Bronchial epithelial cell (primary cell): Measurements from ENCODE around the gene TFEC. TPM values are rescaled to one million over a fixed set of nuclear protein-coding genes. Genes with fewer than 3 reads are reported as not detected.
"Not testable (repeated sequence)": the region's sequence is repeated elsewhere in the genome, so short reads cannot be mapped to it uniquely, and the experiment has no call there.

Experiments used
- DNase-seq: peaks from one replicate; pipeline ENCODE4 v3.0.0-alpha.2; 2010; ENCODE audit warnings: low read depth
- FAIRE-seq: peaks from 2 replicates; lab custom pipeline; 2011; peaks lifted over from hg19 to GRCh38; lab: Jason Lieb, UNC
- H3K27me3 ChIP-seq: 2 replicates; pipeline ENCODE4 v1.5.1; 2011; ENCODE audit warnings: low read length; ENCODE audit not compliant: control insufficient read depth, insufficient read depth
- H3K36me3 ChIP-seq: 2 replicates; pipeline ENCODE4 v1.5.1; 2011; ENCODE audit warnings: low read length; ENCODE audit not compliant: control insufficient read depth, insufficient read depth
- H3K4me3 ChIP-seq: 2 replicates; pipeline ENCODE4 v1.5.1; 2011; ENCODE audit warnings: mild to moderate bottlenecking, low read depth, low read length, control low read depth
- total RNA-seq: library from RNA; depleted of rRNA; stranded (reverse); fragments of >200 nt; gene quantifications from 2 replicates; pipeline ENCODE4 v1.2.1, GENCODE V29; 2014
- TF ChIP-seq, protein P1 (sequence below): IDR thresholded peaks from 2 replicates; pipeline ENCODE4 v1.5.1; 2011; ENCODE audit warnings: mild to moderate bottlenecking, moderate library complexity, low read length, control low read depth, inconsistent platforms; ENCODE audit not compliant: insufficient read depth, severe bottlenecking

The TFEC gene
- total RNA-seq, 1 donor from 2014 or later = not detected

- TF ChIP-seq, protein P1, sequence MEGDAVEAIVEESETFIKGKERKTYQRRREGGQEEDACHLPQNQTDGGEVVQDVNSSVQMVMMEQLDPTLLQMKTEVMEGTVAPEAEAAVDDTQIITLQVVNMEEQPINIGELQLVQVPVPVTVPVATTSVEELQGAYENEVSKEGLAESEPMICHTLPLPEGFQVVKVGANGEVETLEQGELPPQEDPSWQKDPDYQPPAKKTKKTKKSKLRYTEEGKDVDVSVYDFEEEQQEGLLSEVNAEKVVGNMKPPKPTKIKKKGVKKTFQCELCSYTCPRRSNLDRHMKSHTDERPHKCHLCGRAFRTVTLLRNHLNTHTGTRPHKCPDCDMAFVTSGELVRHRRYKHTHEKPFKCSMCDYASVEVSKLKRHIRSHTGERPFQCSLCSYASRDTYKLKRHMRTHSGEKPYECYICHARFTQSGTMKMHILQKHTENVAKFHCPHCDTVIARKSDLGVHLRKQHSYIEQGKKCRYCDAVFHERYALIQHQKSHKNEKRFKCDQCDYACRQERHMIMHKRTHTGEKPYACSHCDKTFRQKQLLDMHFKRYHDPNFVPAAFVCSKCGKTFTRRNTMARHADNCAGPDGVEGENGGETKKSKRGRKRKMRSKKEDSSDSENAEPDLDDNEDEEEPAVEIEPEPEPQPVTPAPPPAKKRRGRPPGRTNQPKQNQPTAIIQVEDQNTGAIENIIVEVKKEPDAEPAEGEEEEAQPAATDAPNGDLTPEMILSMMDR = no peak
- H3K4me3 ChIP-seq = no peak overlapping the region
- H3K36me3 ChIP-seq = no peaks in the 10 kb centered on the region
- FAIRE-seq = no peak
- no peaks in the 10 kb centered on the region for H3K27me3 ChIP-seq
- DNase-seq = no peak
These were observed 11.8 kb downstream of the TFEC start for GRCh38 chr7:116018731-116019130.

DNA sequence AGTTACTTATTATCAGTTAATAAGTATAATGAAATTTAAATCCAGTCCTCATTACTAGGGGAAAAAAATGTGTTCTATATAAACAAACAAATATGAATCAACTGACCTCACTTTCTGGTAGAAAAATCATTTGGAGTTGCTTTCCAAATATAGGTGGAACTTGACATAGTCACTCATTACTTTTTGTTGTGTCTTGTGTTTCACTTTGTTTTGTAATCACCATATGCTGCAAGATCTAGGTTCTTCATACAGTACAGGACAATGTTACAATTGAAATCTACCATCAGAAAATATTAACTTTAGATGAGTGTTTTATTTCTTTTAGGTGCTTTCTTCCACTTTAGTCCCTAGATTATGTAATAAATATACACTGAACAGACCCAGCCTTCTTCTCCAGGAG is 16.9 kb downstream of the TFEC start:
- no peak for FAIRE-seq
- TF ChIP-seq, protein P1 = no peak

DNA sequence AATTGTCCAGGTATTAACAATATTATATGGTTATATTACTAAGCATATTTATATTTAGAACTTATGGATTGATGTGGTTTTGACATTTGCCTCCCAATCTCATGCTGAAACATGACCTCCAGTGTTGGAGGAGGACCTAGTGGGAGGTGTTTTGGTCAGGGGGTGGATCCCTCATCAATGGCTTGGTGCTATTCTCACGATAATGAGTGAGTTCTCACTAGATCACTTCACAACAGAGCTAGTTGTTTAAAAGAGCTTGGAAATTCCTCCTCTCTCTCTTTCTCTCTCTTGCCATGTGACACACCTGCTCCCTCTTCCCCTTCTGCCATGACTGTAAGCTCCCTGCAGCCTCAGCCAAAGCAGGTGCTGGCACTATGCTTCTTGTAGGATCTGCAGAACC is 19.0 kb downstream of the TFEC start:
- no peak for DNase-seq
- Histone ChIP-seq H3K36me3 (no peaks in the 10 kb centered on the region), H3K4me3 (no peak overlapping the region), H3K27me3 (no peaks in the 10 kb centered on the region)
- TF ChIP-seq, protein P1 = no peak
- no peak for FAIRE-seq

More for the DNA sequence above, 16.9 kb downstream of the TFEC start:
- Histone ChIP-seq H3K27me3 (no peaks in the 10 kb centered on the region), H3K4me3 (no peak overlapping the region), H3K36me3 (no peaks in the 10 kb centered on the region)
- no peak for DNase-seq

DNA sequence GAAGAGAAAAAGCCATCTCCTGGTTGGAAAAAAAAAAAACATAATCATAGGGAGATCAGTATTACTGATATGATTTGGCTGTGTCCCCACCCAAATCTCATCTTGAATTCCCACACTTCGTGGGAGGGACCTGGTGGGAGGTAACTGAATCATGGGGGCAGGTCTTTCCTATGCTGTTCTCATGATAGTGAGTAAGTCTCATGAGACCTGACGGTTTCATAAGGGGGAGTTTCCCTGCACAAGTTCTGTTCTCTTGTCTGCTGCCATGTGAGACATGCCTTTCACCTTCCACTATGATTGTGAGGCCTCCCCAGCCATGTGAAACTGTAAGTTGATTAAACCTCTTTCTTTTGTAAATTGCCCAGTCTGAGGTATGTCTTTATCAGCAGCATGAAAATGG is 25.8 kb downstream of the TFEC start:
- not testable (repeated sequence) for DNase-seq, H3K27me3 ChIP-seq, H3K36me3 ChIP-seq, H3K4me3 ChIP-seq, FAIRE-seq

- FAIRE-seq (no peak), DNase-seq (no peak)
- Histone ChIP-seq H3K36me3 (no peaks in the 10 kb centered on the region), H3K4me3 (no peak overlapping the region), H3K27me3 (no peaks in the 10 kb centered on the region)
- TF ChIP-seq, protein P1 = no peak
These were observed 33.3 kb downstream of the TFEC start for GRCh38 chr7:115997221-115997620.

DNA sequence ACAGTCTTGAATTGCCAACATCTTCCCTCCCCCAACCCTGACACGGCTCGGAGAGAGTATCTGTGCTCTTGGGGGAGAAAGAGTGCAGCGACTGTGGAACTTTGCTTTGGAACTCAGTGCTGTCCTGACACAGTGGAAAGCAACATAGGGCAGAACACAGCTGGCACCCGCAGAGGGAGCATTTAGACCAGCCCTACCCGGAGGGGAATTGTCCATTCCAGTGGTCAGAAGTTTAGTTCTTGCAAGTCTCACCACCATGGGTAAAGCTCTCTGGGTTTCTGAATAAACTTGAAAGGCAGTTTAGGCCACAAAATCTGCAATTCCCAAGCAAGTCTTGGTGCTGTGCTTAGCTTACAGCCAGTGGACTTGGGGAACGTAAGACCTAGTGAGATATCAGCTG is 34.9 kb downstream of the TFEC start:
- H3K4me3 ChIP-seq = no peak overlapping the region
- TF ChIP-seq, protein P1 = no peak
- FAIRE-seq (no peak), DNase-seq (no peak)
- H3K27me3 ChIP-seq = no peaks in the 10 kb centered on the region
- no peaks in the 10 kb centered on the region for H3K36me3 ChIP-seq
